Stimulated activated CD8-positive, alpha-beta memory T cell treated with anti-CD3 and anti-CD28 coated beads, Interleukin-7, amount 100 ng/mL, for 4 hours (primary cell): Measurements from ENCODE around the gene KRTAP10-1.
A peak's percentile ranks its signal among the peaks of the same experiment; 100 is the strongest.

Experiments used
- DNase-seq, 2 donors: peaks; one replicate each; pipeline ENCODE4 v3.0.0-alpha.2; 2020; ENCODE audit warnings: low read depth in 2 of 2

Gene KRTAP10-1

DNA sequence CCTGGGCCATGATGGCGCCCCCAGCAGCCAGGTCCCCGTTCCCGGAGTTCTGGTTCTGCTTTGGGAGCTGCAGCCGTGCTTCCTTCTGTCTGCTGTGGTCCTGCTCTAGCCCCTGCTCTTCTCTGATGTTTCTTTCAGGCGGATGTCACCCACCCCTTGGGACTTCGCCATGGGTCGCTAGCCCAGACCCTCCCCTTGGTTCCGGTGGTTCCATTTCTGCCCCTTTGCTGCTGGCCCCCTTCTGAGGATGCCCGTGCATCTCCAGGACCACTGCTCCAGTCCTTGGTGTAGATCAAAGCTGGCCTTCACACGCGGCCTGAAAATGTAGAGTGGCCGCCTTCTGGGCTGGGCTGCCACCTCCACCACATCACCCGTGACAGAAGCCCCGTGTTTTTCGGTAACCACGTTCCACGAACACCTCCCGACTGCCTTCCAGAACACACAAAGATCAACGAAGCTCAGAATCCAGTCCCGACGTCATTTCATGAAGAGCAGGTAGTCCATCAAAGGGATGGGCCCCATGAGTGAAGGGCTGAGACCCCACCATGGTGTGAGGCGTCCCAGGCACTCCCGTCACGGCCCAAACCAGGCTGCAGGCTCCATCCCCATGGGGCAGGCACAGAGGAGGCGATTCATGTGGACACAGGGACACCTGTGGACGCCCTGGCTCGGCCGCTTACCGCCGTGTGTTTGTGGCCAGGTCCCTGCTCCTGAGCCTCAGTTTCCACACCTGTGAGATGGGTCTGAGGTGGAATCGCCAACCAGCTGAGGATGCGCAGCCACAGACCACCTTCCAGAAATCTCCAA, 24.4 kb downstream of the KRTAP10-1 start:
- no peak for DNase-seq

GRCh38 chr21:44514746-44515358, 25.1 kb downstream of the KRTAP10-1 start:
- no peak for DNase-seq

- no peak for DNase-seq
These were observed 25.8 kb downstream of the KRTAP10-1 start for GRCh38 chr21:44514218-44514520.

GRCh38 chr21:44513389-44514217, 26.4 kb downstream of the KRTAP10-1 start:
- no peak for DNase-seq

GRCh38 chr21:44512496-44513388, 27.3 kb downstream of the KRTAP10-1 start:
- no peak for DNase-seq

- no peak for DNase-seq
These were observed 28.1 kb downstream of the KRTAP10-1 start for GRCh38 chr21:44511938-44512275.

GRCh38 chr21:44511219-44511937, 28.6 kb downstream of the KRTAP10-1 start:
- no peak for DNase-seq

DNA sequence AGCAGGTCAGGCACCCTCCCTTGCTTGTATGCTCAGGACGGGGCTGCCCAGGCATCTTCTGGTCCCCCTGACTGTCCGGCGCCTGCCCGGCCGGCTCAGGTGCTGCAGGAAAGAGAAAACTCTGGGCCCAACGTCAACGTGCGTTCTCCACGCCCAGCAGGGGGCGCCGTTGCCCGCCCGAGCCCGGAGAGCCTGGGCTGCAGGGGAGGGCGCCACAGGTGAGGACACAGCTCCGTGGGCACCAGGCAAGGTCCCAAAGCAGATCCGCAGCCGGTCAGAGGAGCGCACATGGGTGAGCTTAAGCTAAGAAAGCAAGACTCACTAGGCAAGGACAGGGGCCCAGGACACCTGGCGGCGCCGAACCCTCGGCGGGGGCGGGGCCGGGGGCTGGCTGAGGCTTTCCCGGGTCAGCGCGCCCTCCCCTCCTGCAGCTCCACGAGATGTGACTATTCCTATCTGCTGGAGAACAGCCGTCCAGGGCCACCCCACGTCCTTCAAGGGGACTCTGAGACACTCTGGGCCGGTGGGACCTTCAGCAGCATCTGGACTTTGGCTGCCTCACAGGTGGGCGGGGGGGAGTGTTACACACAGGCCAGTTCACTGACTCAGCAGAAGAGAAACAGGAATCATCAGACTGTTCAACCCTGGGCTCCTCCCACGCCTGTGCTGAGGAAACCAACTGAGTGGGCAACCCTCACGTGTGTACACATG, 29.3 kb downstream of the KRTAP10-1 start:
- peak; percentile 46 to 64 for DNase-seq

DNA sequence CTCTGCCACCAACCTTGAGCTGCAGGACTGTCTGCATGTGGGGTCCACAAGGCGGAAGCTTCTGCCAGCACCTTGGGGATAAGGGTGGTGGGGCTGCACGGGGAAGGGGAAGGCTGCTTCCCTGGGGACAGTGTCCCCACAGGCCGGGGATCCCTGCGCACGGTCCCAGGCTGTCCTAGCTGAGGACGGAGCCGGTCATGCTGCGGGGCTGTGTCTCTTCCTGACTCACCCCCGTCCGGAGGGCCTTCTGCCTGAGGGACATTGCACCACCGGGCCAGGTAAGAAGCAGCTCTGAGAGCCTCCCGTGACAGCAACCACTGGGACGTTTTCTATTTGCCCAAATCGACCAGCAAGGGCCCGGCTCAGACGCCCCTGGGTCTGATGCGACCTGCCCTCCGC, 29.9 kb downstream of the KRTAP10-1 start:
- DNase-seq = no peak

DNA sequence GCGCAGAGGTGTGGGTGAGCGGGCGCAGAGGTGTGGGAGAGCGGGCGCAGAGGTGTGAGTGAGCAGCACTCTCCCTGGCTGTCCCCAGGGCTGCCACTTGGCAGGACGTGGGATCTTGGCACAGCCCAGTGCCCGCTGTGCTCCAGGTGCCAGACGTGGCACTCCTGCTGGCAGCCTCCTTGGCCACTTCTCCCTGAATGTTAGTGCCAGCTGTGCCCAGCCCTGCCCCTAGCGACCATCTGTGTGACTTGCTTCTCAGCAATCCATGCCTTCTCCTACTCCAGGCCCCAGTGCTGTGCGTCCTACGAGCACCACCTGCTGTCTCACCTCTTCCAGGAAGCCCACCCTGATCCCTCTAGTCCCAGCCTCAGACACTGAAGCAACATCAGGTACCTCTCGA, 30.5 kb downstream of the KRTAP10-1 start:
- DNase-seq = no peak

DNA sequence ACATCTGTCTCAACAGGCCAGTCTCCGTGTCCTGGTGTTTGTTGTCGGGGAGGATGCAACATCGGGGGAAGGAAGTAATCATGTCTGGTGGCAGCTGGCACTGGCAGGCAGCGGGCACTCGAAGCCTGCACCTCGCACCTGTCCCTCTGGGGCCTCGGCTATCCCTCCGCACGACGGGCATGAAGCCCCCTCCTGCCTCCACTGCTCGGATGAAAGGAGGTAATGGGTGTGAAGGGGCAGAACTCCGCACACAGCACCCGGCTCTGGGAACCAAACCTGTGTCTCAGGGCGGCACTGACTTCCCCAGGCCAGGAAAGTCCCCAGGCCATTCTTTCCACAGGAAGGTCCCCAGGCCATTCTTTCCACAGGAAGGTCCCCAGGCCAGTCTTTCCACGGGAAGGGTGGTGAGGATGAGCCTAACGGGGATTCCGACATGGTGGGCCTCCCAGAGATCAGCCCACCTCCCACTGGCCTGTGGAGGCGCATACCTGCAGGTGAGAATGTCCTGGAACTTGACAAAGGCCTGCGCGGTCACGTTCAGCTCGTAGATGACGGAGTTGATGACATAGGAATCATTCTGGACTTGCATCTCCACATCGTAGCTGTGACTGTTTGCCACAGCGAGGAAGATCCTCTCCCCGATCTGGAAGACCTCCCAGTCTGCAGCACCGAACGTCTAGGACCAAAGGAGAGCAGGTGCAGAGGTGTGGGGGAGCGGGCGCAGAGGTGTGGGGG, 31.1 kb downstream of the KRTAP10-1 start:
- DNase-seq = no peak

GRCh38 chr21:44508426-44508710, 31.6 kb downstream of the KRTAP10-1 start:
- DNase-seq = no peak

DNA sequence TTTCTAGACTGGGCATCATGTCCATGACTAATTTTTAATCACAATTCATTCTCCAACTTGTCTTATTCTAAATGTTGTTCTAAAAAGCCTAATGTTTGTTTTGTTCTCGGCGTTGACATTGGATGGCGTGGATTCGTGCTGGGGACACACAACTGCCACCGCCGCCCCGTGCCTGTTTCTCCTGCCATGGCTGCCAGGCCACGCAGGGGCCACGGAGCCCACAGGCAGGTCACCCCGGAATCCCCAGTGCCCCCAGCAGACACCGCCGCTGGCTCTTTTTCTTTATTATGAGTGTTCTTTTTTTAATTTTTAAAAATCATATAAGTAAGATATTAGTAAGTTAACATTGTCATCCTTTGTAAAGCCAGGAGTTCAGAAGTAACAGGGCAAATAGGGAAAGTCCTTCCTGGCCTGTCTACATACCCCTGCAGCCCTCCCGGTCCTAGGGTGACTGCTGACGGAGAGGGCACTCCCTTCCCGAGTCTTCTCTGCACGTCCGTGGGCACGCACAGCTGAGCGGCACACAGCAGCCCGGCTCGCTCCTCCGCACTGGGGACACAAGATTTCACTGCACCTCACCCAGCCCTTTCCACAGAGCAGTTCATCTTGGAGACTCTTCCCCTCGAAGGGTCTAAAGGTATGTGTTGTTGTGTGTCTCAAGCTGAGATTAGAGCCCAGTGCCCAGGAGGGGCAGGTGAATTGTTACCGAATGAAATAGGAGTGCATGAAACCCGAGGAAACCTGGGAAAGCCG, 32.1 kb downstream of the KRTAP10-1 start:
- no peak for DNase-seq

- DNase-seq = no peak
These were observed 33.4 kb downstream of the KRTAP10-1 start for GRCh38 chr21:44506279-44507255.

GRCh38 chr21:44505673-44506278, 34.2 kb downstream of the KRTAP10-1 start:
- DNase-seq = no peak

- DNase-seq = no peak
These were observed 36.0 kb downstream of the KRTAP10-1 start for GRCh38 chr21:44503901-44504399.
